Lower leg skin (tissue), 4 donors: ENCODE measurements around the gene NLRP1. TPM values are rescaled to one million over a fixed set of nuclear protein-coding genes. Genes with fewer than 3 reads are reported as not detected.

Experiments used
- DNase-seq, 2 donors: peaks; one replicate each; pipeline ENCODE4 v3.0.0-alpha.2; 2019; ENCODE audit warnings: low spot score in 2 of 2
- H3K4me3 ChIP-seq: fragments of 200-600 bp; sonication (generic); 2 replicates; pipeline ENCODE4 v1.5.1; 2017; ENCODE audit warnings: mild to moderate bottlenecking, low read depth; ENCODE audit not compliant: poor library complexity, severe bottlenecking
- POLR2A ChIP-seq, 2 donors: fragments of 450-650 bp; IDR thresholded peaks; one replicate each; pipeline ENCODE4 v1.6.1; 2016 to 2017; ENCODE audit warnings: antibody characterized with exemption in 2 of 2, mild to moderate bottlenecking in 1 of 2, moderate library complexity in 1 of 2
- WGBS, 2 donors: methylation state at CpG; one replicate each; pipeline ENCODE4 v1.1.5; 2018; 5-methylcytosine and 5-hydroxymethylcytosine counted together
- intact Hi-C: fragments of 100-400 bp; cut with DNase I; formaldehyde crosslinking; loops from one replicate; pipeline ENCODE4 v1.15.0; 2023; ENCODE audit warnings: low total_unique reads
- total RNA-seq, 4 donors: library from RNA; depleted of rRNA; stranded (reverse); fragments of >200 nt; gene quantifications; one replicate each; pipeline ENCODE4 v1.1.0, GENCODE V29; 2016
- TF ChIP-seq, protein P1 (sequence below), 3 donors: fragments of 450-650 bp; IDR thresholded peaks; one replicate each; pipeline ENCODE4 v1.5.1; 2016; ENCODE audit warnings: antibody characterized with exemption in 3 of 3, mild to moderate bottlenecking in 3 of 3, moderate library complexity in 2 of 3

Gene NLRP1
- total RNA-seq, 4 donors from 2014 or later: 55.5 to 163 (median 68.9) TPM

DNA sequence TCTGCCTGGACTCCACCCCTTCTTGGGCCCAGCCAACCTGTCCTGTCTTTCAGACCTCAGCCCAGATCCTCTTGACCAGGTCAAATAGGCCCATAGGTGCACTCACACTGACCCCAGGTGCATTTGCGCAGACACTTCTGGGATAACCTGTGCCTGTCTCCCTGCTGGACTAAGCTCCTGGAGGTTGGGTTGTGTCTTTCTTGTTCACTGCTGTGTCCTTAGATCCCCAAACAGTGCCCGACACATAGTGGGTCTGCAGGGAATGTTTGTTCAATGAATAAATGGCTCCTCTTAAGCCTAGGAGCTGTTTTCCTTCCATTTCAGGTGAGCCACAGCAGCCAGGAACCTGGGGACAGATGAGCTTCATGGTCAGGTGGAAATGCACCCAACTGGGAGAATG lies 48.9 kb downstream of the NLRP1 start:
- intact Hi-C loops: no loop called here
- no peak overlapping the region for H3K4me3 ChIP-seq
- WGBS, 2 donors: 96 to 97% methylated on average over 2 of the region's 2 CpGs
- no peak for DNase-seq
- TF ChIP-seq, protein P1, sequence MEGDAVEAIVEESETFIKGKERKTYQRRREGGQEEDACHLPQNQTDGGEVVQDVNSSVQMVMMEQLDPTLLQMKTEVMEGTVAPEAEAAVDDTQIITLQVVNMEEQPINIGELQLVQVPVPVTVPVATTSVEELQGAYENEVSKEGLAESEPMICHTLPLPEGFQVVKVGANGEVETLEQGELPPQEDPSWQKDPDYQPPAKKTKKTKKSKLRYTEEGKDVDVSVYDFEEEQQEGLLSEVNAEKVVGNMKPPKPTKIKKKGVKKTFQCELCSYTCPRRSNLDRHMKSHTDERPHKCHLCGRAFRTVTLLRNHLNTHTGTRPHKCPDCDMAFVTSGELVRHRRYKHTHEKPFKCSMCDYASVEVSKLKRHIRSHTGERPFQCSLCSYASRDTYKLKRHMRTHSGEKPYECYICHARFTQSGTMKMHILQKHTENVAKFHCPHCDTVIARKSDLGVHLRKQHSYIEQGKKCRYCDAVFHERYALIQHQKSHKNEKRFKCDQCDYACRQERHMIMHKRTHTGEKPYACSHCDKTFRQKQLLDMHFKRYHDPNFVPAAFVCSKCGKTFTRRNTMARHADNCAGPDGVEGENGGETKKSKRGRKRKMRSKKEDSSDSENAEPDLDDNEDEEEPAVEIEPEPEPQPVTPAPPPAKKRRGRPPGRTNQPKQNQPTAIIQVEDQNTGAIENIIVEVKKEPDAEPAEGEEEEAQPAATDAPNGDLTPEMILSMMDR (IDR thresholded peaks at IDR 0.05): no peak
- no peak for TF ChIP-seq POLR2A (IDR thresholded peaks at IDR 0.05)

DNA sequence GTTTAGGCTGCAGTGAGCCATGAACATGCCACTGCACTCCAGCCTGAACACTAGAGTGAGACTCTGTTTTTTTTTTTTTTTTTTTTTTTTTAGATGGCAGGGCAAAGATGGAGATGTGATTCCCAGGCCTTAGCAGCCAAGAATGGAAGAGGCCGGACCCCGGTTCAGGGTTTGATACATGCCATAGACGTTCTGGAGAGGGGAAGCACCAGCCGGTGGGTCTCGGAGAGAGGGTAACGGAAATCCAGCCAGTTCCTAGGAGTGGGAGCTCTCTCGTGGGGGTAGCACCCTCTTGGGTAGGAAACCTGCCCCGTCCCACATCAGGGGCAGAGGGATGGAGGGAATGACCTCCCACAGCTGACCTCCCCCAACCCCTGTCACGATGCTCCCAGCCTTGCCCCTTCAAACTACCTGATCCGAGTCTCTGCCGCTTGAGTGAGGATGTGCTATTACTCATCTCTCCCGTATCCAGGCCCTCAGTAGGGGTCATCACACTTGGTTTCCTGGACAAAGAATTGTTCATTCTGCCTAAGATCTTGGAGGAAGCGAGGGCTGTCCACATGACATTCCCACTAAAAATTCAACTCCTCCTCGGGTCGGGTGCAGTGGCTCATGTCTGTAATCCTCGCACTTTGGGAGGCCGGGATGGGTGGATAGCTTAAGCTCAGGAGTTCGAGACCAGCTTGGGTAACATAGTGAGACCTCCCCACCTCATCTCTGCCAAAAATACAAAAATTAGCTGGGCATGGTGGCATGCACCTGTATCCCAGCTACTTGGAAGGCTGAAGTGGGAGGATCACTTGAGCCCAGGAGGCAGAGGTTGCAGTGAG lies 50.6 kb downstream of the NLRP1 start:
- no peak overlapping the region for H3K4me3 ChIP-seq
- WGBS, 2 donors: 89 to 91% methylated on average over 18 of the region's 18 CpGs
- intact Hi-C loops: no loop called here
- no peak for DNase-seq
- TF ChIP-seq, protein P1 (IDR thresholded peaks at IDR 0.05): no peak
- TF ChIP-seq POLR2A (IDR thresholded peaks at IDR 0.05): no peak

DNA sequence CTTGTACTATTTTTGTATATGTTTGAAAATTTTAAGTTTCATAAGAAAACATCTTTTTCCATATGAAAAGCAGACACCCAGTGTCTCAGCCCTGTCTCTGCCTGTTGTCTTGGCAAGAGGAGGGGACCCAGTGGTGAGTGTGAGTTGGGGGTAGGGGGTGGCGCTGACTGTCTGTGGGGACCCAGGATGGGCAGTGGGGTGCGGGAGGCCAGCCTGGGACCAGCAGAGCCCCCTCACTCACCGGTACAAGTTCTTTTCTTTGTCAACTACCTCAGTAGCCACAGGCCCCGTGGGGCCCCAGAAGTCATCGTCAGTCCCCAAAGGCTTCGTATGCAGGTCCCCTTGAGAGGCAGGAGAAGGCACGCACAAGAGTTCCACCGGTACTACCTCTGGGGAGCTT lies 51.7 kb downstream of the NLRP1 start:
- no peak for DNase-seq

DNA sequence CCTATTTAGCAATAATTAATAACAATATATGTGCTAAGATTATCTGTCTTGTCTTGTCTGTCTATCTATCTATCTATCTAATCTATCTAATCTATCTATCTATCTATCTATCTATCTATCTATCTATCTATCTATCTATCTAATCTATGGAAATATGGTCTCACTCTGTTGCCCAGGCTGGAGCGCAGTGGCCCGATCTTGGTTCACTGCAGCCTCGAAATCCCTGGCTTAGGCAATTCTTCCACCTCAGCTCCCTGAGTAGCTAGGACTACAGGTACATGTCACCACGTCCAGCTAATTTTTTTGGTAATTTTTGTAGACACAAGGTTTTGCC lies 53.3 kb downstream of the NLRP1 start:
- no peak overlapping the region for H3K4me3 ChIP-seq
- no peak for DNase-seq
- 93 to 96% methylated on average over 4 of the region's 4 CpGs for WGBS, 2 donors
- intact Hi-C loops: no loop called here
- TF ChIP-seq POLR2A (IDR thresholded peaks at IDR 0.05): no peak
- TF ChIP-seq, protein P1 (IDR thresholded peaks at IDR 0.05): no peak

More for the DNA sequence above, 51.7 kb downstream of the NLRP1 start:
- H3K4me3 ChIP-seq: no peak overlapping the region
- TF ChIP-seq, protein P1 (IDR thresholded peaks at IDR 0.05): no peak
- no peak for TF ChIP-seq POLR2A (IDR thresholded peaks at IDR 0.05)
- intact Hi-C loops: no loop called here
- WGBS, 2 donors: 90 to 96% methylated on average over 8 of the region's 8 CpGs

DNA sequence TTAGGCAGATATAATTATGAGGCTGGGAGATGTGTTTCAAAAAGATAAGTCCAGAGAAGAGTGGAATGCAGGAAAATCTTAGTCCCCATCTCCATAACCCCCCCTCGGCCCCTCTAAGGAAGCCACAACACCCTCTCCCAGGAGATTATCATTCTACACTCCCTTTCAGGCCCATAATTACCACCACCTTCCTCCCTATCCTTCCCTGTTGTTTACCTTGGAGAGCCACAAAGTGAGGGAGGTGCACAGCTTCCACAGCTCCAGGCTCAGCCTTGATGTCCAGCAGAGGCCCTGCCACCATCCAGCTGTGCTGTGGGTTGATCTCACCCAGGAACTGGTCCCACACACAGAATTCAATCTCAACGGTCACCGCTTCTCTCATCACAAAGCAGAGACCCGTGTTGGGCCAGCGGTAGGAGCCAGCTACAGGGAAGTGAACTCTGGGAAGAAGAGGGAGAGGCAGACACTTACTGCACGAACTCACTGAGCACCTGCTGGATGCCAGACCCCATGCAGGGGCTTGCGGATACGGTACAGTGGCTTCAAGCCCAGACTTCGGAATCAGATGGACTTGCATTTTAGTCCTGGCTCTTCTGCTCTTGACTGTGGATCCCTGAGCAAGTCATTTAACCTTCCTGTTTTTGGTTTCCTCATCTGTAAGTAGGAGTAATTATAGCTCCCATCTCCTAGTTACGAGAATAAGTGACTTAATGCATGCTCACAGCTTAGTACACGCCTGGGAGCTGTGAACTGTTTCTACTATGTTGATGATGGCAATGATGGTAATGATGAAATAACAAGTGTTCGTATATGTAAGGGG lies 53.8 kb downstream of the NLRP1 start:
- TF ChIP-seq, protein P1 (IDR thresholded peaks at IDR 0.05): no peak
- no peak for DNase-seq
- no peak overlapping the region for H3K4me3 ChIP-seq
- intact Hi-C loops: no loop called here
- WGBS, 2 donors: 90 to 92% methylated on average over 12 of the region's 12 CpGs
